GM12878 (cell line): Measurements from ENCODE around the gene ZDHHC14. TPM values are rescaled to one million over a fixed set of nuclear protein-coding genes. Genes with fewer than 3 reads are reported as not detected.
A peak's percentile ranks its signal among the peaks of the same experiment; 100 is the strongest.

ENCODE experiments used
- ATAC-seq: fragments of 200-7000 bp; cut with Tn5 transposase; 3 replicates; pipeline ENCODE4 v1.9.1; 2020; ENCODE audit warnings: mild to moderate bottlenecking, moderate library complexity
- BruUV-seq: library from RNA; stranded (reverse); fragments of 400-500 nt; replicated peaks from 2 replicates; lab custom pipeline; 2021; lab: Mats Ljungman, UMichigan
- CTCF ChIA-PET: fragments of 300-600 bp; sonication (Branson Sonifier 250); formaldehyde crosslinking; extraction: SDS; loops from one replicate; lab custom pipeline; 2021; ENCODE audit warnings: inconsistent platforms; lab: Yijun Ruan, JAX
- POLR2A ChIA-PET: fragments of 350-600 bp; formaldehyde crosslinking; extraction: SDS; loops from one replicate; lab custom pipeline; 2021; ENCODE audit warnings: inconsistent platforms; lab: Charles Lee
- RAD21 ChIA-PET: fragments of 300-600 bp; sonication (Branson Sonifier 250); formaldehyde crosslinking; loops from one replicate; lab custom pipeline; 2023; ENCODE audit warnings: antibody characterized with exemption; ENCODE audit not compliant: unreplicated experiment; lab: Charles Lee
- SMC1A ChIA-PET: fragments of 300-600 bp; sonication (Branson Sonifier 250); formaldehyde crosslinking; loops from one replicate; lab custom pipeline; 2023; ENCODE audit not compliant: unreplicated experiment, uncharacterized antibody; lab: Charles Lee
- DNase-seq: peaks from one replicate; pipeline ENCODE4 v3.0.0-alpha.2; 2011; ENCODE audit warnings: low read depth, low spot score
- FAIRE-seq: peaks from 3 replicates; lab custom pipeline; 2011; peaks lifted over from hg19 to GRCh38; lab: Jason Lieb, UNC
- H2AFZ ChIP-seq: 2 replicates; pipeline ENCODE4 v1.6.0; 2011; ENCODE audit warnings: low read depth, low read length, control low read depth; ENCODE audit not compliant: control insufficient read depth
- H3K27ac ChIP-seq: 2 replicates; pipeline ENCODE4 v1.5.1; 2011; ENCODE audit warnings: control low read depth; ENCODE audit not compliant: control insufficient read depth, insufficient read depth
- H3K27me3 ChIP-seq, 2 experiments: replicated peaks in 1 of 2; 2 replicates each; pipeline versions ENCODE4 v1.6.0 to v1.6.1; 2011; ENCODE audit warnings: low read length in 1 of 2; ENCODE audit not compliant: control insufficient read depth in 2 of 2, insufficient read depth in 2 of 2
- H3K36me3 ChIP-seq, 2 experiments: 2 replicates each; pipeline ENCODE4 v1.5.1; 2011; ENCODE audit warnings: low read length in 1 of 2; ENCODE audit not compliant: control insufficient read depth in 2 of 2, insufficient read depth in 2 of 2
- H3K4me1 ChIP-seq: 2 replicates; pipeline ENCODE4 v1.6.1; 2011; ENCODE audit warnings: mild to moderate bottlenecking, low read length, moderate library complexity, mixed read lengths; ENCODE audit not compliant: control insufficient read depth, insufficient read depth
- H3K4me2 ChIP-seq: 2 replicates; pipeline ENCODE4 v1.6.0; 2011; ENCODE audit warnings: control low read depth; ENCODE audit not compliant: control insufficient read depth, insufficient read depth
- H3K4me3 ChIP-seq: fragments of 200-600 bp; sonication (generic); 2 replicates; pipeline ENCODE4 v1.5.1; 2016
- H3K79me2 ChIP-seq: 2 replicates; pipeline ENCODE4 v1.6.0; 2011; ENCODE audit warnings: low read length; ENCODE audit not compliant: control insufficient read depth, insufficient read depth
- H3K9ac ChIP-seq: 2 replicates; pipeline ENCODE4 v1.8.0; 2011; ENCODE audit warnings: low read length, control low read depth, mixed read lengths; ENCODE audit not compliant: control insufficient read depth, insufficient read depth
- H3K9me3 ChIP-seq: replicated peaks from 3 replicates; pipeline ENCODE4 v1.5.1; 2011; ENCODE audit warnings: mild to moderate bottlenecking, low read length; ENCODE audit not compliant: control insufficient read depth, insufficient read depth
- H4K20me1 ChIP-seq: 2 replicates; pipeline ENCODE4 v1.6.0; 2011; ENCODE audit not compliant: control insufficient read depth, insufficient read depth
- BCL11A ChIP-seq: IDR thresholded peaks from 2 replicates; pipeline ENCODE4 v1.6.1; 2011; ENCODE audit warnings: low read depth, low read length
- CREM ChIP-seq: IDR thresholded peaks from 2 replicates; pipeline ENCODE4 v1.6.1; 2014; ENCODE audit warnings: antibody characterized with exemption, low read depth
- MLLT1 ChIP-seq: fragments of 450-650 bp; IDR thresholded peaks from 2 replicates; pipeline ENCODE4 v1.6.1; 2016; ENCODE audit warnings: mild to moderate bottlenecking
- PAX8 ChIP-seq: fragments of 450-650 bp; IDR thresholded peaks from 2 replicates; pipeline ENCODE4 v1.6.1; 2017; ENCODE audit warnings: mild to moderate bottlenecking, moderate library complexity
- ZBTB40 ChIP-seq: fragments of 450-650 bp; IDR thresholded peaks from 2 replicates; pipeline ENCODE4 v1.6.1; 2016; ENCODE audit warnings: mild to moderate bottlenecking, moderate library complexity, borderline replicate concordance
- WGBS: methylation state at CpG from one replicate; pipeline ENCODE4 v1.1.6; 2016; ENCODE audit warnings: low lambda C conversion rate; ENCODE audit not compliant: insufficient replicate concordance, insufficient coverage; ENCODE audit errors: missing lambda C conversion rate; 5-methylcytosine and 5-hydroxymethylcytosine counted together
- in situ Hi-C: fragments of 300-500 bp; cut with MboI; formaldehyde crosslinking; loops from 9 replicates; pipeline ENCODE4 v1.14.3; 2018; ENCODE audit warnings: mixed read lengths
- intact Hi-C: fragments of 100-400 bp; cut with micrococcal nuclease; formaldehyde crosslinking; loops from one replicate; pipeline ENCODE4 v1.14.2; 2022; ENCODE audit not compliant: unreplicated experiment
- polyA plus RNA-seq, 11 experiments: library from polyadenylated mRNA; depleted of rRNA in 4 of 11; unstranded in 6 of 11; stranded (reverse) in 5 of 11; fragments of >200 nt; fragmentation: Nextera tagmentation in 4 of 11; fragmentation: Illumina TruSeq in 1 of 11; extraction: Ambion mirVana in 4 of 11; extraction: Trizol in 1 of 11; gene quantifications; 1 replicate in 1 of 11; 2 replicates in 10 of 11; pipeline versions ENCODE4 v1.2.1 to v1.2.3, GENCODE V29; 2011 to 2016; ENCODE audit warnings: inconsistent platforms in 2 of 11, missing spikeins in 2 of 11, low read depth in 1 of 11
- total RNA-seq, 4 experiments: library from RNA; depleted of rRNA in 3 of 4; stranded (reverse); fragments of >200 nt in 3 of 4; fragmentation: Illumina TruSeq in 1 of 4; extraction: Trizol in 1 of 4; gene quantifications; 2 replicates each; pipeline versions ENCODE4 v1.2.1 to v1.2.3, GENCODE V29; 2013 to 2021

The ZDHHC14 gene
- total and polyA plus RNA-seq, 10 of the 15 experiments (the other 5 are each of a cell fraction or from before 2014, with no cell fraction given), result 0.15 to 16.0 (median 0.76) TPM; not detected in 1

GRCh38 chr6:157385482-157385881, 4.5 kb downstream of the ZDHHC14 start (continued):
- TF ChIP-seq BCL11A (peak; percentile 89; the same call in 1 of the 2 replicates), PAX8 (no peak), ZBTB40 (no peak)

GRCh38 chr6:157386023-157386422, 5.0 kb downstream of the ZDHHC14 start:
- ChIA-PET RAD21 (interaction anchor here (0.8 to 7.0 kb wide), 7 partner anchors 10 to 280 kb away, joined by 3 to 100 read pairs (median 5); no protein-coding TSS in a partner anchor), POLR2A (interaction anchor here (0.8 to 4.6 kb wide), 3 partner anchors 10 to 175 kb away, joined by 3 to 58 read pairs (median 5); no protein-coding TSS in a partner anchor), CTCF (interaction anchor here (0.6 to 3.9 kb wide), 9 partner anchors 11 to 134 kb away, joined by 3 to 26 read pairs (median 4); partner anchors contain the start of gene TMEM242), SMC1A (interaction anchor here (0.8 to 5.5 kb wide), 12 partner anchors 11 to 281 kb away, joined by 3 to 81 read pairs (median 8); partner anchors contain the start of gene TMEM242)
- BruUV-seq, result no TSS peak
- H3K4me2 ChIP-seq, result no peak overlapping the region
- H3K4me3 ChIP-seq, result no peak overlapping the region
- WGBS, result 84% methylated on average over 6 of the region's 6 CpGs
- no peaks in the 10 kb centered on the region for H3K36me3 ChIP-seq
- no peaks in the 10 kb centered on the region; the same call in 1 of the 2 replicates for H3K79me2 ChIP-seq
- H3K27me3 ChIP-seq, result peaks cover 0 to 4% of the 10 kb centered on the region in 2 experiments; a peak in 1 of 4 replicates
- H3K27ac ChIP-seq, result no peak overlapping the region
- in situ Hi-C loops (no loop called here), intact Hi-C loops (no loop called here)
- TF ChIP-seq CREM (no peak), MLLT1 (peak; percentile 73; the same call in 1 of the 2 replicates)
- H2AFZ ChIP-seq, result no peak overlapping the region
- H3K4me1 ChIP-seq, result no peaks in the 10 kb centered on the region
- 0 out of 2 replicates have a peak, but pooled peaks cover 3% of the 10 kb centered on the region for H4K20me1 ChIP-seq
- DNase-seq (no peak), FAIRE-seq (no peak), ATAC-seq (no peak)
- H3K9ac ChIP-seq, result no peak overlapping the region
- H3K9me3 ChIP-seq, result peaks cover 2% of the 10 kb centered on the region; the same call in 2 of the 3 replicates
